ENCODE data around the gene STAC2.

GRCh38 chr17:39193346-39193745 is 32.4 kb downstream of the STAC2 start:
- no peak for TF ChIP-seq CTCF (IDR thresholded peaks at IDR 0.05; ENCODE audit: low read length)
- no peak for TF ChIP-seq EZH2 (optimal IDR thresholded peaks at IDR 0.05; ENCODE audit: low read depth, low read length)

Data from MM.1S (cell line).